ENCODE results near the gene IFT80. TPM values are rescaled to one million over a fixed set of nuclear protein-coding genes. Genes with fewer than 3 reads are reported as not detected.

The IFT80 gene
- total RNA-seq, 2 experiments from 2014 or later = 16.1 to 18.2 TPM

DNA sequence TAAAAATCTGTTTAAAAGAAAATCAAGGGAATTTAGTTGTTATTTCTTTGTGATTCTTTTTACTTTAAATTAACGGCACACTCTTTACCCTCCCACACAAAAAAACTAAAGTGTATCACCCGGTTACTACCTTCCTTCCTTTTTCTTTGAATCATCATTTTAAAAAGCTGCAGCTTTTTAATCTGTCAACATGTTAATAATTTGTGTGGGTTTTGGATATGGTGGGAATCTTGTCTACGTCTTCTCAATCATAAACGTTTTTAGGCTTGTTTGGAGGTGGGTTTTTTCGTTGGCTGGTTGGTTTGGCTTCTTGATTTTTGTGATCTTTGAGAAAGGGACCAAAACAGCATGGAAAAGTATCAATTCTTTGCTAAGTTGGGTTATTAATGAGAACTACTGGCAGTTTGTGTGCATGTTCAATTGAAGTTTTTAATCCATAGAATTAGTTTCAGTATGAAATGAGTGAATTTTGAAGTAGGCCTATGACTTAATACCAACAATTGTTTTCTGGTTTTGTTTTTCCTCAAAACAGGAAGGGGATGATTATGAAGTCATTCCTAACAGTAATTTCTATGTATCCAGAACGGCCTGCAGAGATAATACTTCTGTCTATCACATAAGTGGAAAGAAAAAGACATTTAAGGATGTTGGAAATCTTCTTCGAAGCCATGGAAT, 4.9 kb upstream of the IFT80 start:
- Histone ChIP-seq H3K4me1 (ENCODE audit: insufficient read depth, low read length) (peaks cover 17% of the 10 kb centered on the region), H3K27me3 (ENCODE audit: control insufficient read depth in 1 of 2, insufficient read depth in 2 of 2, low read length in 2 of 2) (peaks cover 0 to 4% of the 10 kb centered on the region in 2 experiments), H3K27ac (ENCODE audit: low read depth in 1 of 2, low read length in 2 of 2) (no peak overlapping the region), H3K36me3 (ENCODE audit: insufficient read depth, low read length) (no peaks in the 10 kb centered on the region), H3K4me3 (ENCODE audit: low read length) (peak overlapping the region; percentile 89), H3K9me3 (ENCODE audit: control insufficient read depth in 1 of 2, insufficient read depth in 1 of 2, low read length in 2 of 2) (no peaks in the 10 kb centered on the region)
- DNase-seq (no peak), ATAC-seq (ENCODE audit: poor library complexity) (no peak)
- no peaks in the 10 kb centered on the region for H3K9me3 Mint-ChIP-seq
- intact Hi-C loops (cut with DNase I, micrococcal nuclease) = loop anchor here (5.0 to 10.0 kb wide), 2 partner anchors 161 to 353 kb away; partner anchors contain the start of genes KPNA4 (in 1 of the 2) and PPM1L (in 1 of the 2)
- H3K4me3 Mint-ChIP-seq = peak overlapping the region; percentile 81
- ChIA-PET CTCF (no interaction called here), POLR2A (no interaction called here)
- peaks cover 54% of the 10 kb centered on the region for H3K36me3 Mint-ChIP-seq (ENCODE audit: low read depth)
- peak overlapping the region; percentile 97 for H3K27ac Mint-ChIP-seq
- peaks cover 29% of the 10 kb centered on the region for H3K27me3 Mint-ChIP-seq
- H3K4me1 Mint-ChIP-seq (ENCODE audit: low read depth) = peaks cover 49% of the 10 kb centered on the region
- TF ChIP-seq, protein P1, sequence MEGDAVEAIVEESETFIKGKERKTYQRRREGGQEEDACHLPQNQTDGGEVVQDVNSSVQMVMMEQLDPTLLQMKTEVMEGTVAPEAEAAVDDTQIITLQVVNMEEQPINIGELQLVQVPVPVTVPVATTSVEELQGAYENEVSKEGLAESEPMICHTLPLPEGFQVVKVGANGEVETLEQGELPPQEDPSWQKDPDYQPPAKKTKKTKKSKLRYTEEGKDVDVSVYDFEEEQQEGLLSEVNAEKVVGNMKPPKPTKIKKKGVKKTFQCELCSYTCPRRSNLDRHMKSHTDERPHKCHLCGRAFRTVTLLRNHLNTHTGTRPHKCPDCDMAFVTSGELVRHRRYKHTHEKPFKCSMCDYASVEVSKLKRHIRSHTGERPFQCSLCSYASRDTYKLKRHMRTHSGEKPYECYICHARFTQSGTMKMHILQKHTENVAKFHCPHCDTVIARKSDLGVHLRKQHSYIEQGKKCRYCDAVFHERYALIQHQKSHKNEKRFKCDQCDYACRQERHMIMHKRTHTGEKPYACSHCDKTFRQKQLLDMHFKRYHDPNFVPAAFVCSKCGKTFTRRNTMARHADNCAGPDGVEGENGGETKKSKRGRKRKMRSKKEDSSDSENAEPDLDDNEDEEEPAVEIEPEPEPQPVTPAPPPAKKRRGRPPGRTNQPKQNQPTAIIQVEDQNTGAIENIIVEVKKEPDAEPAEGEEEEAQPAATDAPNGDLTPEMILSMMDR (IDR thresholded peaks at IDR 0.05) = no peak

DNA sequence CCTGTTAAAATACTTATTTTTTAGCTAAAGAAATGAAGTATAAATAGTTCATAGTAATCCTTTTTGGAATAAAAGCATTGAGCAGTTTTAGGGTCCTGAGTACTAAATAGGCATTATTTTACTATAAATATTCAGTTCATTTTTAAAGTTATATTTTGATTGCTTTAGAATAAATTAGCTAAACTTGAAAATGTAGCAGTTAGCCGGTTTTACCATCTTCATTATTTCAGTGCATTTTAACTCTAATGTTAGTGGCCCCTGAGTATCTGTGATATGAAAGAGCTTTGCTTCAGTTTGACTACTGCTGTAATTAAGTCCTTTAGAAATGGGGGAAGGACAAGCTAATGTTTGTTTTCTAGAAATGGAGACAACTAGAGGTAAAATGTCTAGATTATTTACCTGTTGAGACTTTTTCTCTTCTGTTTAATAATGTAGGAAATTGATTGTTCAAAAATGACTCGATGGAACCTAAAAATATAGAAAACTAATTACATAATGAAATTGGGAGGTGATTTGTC, 4.1 kb upstream of the IFT80 start:
- Mint-ChIP-seq H3K9me3 (no peaks in the 10 kb centered on the region), H3K27me3 (peaks cover 29% of the 10 kb centered on the region), H3K36me3 (ENCODE audit: low read depth) (peaks cover 54% of the 10 kb centered on the region), H3K27ac (peak overlapping the region; percentile 97), H3K4me3 (peak overlapping the region; percentile 90), H3K4me1 (ENCODE audit: low read depth) (peaks cover 54% of the 10 kb centered on the region)
- H3K9me3 ChIP-seq (ENCODE audit: control insufficient read depth in 1 of 2, insufficient read depth in 1 of 2, low read length in 2 of 2) = no peaks in the 10 kb centered on the region
- no peak for ATAC-seq (ENCODE audit: poor library complexity)
- no peak overlapping the region for H3K27ac ChIP-seq (ENCODE audit: low read depth in 1 of 2, low read length in 2 of 2)
- ChIA-PET CTCF (interaction anchor here (0.8 to 2.4 kb wide), 2 partner anchors 10 to 32 kb away, joined by 3 to 15 read pairs; no protein-coding TSS in a partner anchor), POLR2A (interaction anchor here (1.0 kb wide), 1 partner anchor 47 kb away, joined by 4 read pairs; the partner anchor contains the start of gene TRIM59)
- H3K27me3 ChIP-seq (ENCODE audit: control insufficient read depth in 1 of 2, insufficient read depth in 2 of 2, low read length in 2 of 2) = peaks cover 0 to 4% of the 10 kb centered on the region in 2 experiments
- DNase-seq = no peak
- H3K4me3 ChIP-seq (ENCODE audit: low read length) = peak overlapping the region; percentile 89
- H3K36me3 ChIP-seq (ENCODE audit: insufficient read depth, low read length) = no peaks in the 10 kb centered on the region
- intact Hi-C loops (cut with DNase I, micrococcal nuclease) = loop anchor here (5.0 to 10.0 kb wide), 2 partner anchors 162 to 354 kb away; partner anchors contain the start of genes KPNA4 (in 1 of the 2) and PPM1L (in 1 of the 2)
- TF ChIP-seq, protein P1 (IDR thresholded peaks at IDR 0.05) = no peak
- H3K4me1 ChIP-seq (ENCODE audit: insufficient read depth, low read length) = peaks cover 21% of the 10 kb centered on the region

DNA sequence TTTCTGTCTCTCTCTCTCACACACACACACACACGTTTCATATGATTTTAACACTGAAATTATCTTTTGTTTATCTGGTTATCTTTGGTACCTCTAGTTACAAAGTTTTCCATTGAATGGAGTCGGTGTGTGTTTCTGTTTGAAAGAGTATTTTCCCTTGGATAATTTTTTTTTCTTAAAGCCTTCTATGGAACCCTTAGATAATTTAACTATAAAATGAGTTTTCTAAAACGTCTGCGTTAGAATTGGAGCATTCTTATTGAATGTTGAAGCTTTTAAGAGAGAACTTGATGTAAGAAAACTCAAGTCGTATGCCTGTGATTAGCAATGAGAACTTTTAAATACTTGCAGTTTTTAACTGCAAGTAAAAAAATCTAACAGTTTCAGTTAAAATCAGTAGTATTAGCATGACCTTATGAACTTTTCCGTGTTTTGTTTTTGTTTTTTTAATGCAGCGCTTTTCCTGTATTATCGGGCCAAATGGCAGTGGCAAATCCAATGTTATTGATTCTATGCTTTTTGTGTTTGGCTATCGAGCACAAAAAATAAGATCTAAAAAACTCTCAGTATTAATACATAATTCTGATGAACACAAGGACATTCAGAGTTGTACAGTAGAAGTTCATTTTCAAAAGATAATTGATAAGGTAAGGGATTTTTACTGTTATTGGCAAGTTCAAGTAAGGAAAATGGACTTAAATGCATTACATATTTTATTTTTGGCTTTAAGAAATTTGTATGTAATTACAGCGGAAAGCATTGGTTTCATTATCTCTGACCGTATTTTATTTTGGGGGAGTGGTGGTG, 3.4 kb upstream of the IFT80 start:
- Mint-ChIP-seq H3K36me3 (ENCODE audit: low read depth) (peaks cover 53% of the 10 kb centered on the region), H3K4me3 (peak overlapping the region; percentile 90), H3K4me1 (ENCODE audit: low read depth) (peaks cover 56% of the 10 kb centered on the region), H3K27ac (peak overlapping the region; percentile 97), H3K9me3 (no peaks in the 10 kb centered on the region), H3K27me3 (peaks cover 29% of the 10 kb centered on the region)
- ATAC-seq (ENCODE audit: poor library complexity) (no peak), DNase-seq (no peak)
- H3K27me3 ChIP-seq (ENCODE audit: control insufficient read depth in 1 of 2, insufficient read depth in 2 of 2, low read length in 2 of 2) = peaks cover 0 to 4% of the 10 kb centered on the region in 2 experiments
- H3K27ac ChIP-seq (ENCODE audit: low read depth in 1 of 2, low read length in 2 of 2) = no peak overlapping the region
- H3K4me1 ChIP-seq (ENCODE audit: insufficient read depth, low read length) = peaks cover 22% of the 10 kb centered on the region
- ChIA-PET POLR2A (interaction anchor here (1.0 to 1.5 kb wide), 2 partner anchors 47 kb away, joined by 4 to 9 read pairs; partner anchors contain the start of gene TRIM59), CTCF (interaction anchor here (0.8 to 2.4 kb wide), 2 partner anchors 11 to 32 kb away, joined by 3 to 15 read pairs; no protein-coding TSS in a partner anchor)
- intact Hi-C loops (cut with DNase I, micrococcal nuclease) = loop anchor here (5.0 to 10.0 kb wide), 2 partner anchors 162 to 355 kb away; partner anchors contain the start of genes KPNA4 (in 1 of the 2) and PPM1L (in 1 of the 2)
- H3K36me3 ChIP-seq (ENCODE audit: insufficient read depth, low read length) = no peaks in the 10 kb centered on the region
- TF ChIP-seq, protein P1 (IDR thresholded peaks at IDR 0.05) = no peak
- H3K4me3 ChIP-seq (ENCODE audit: low read length) = peak overlapping the region; percentile 89
- H3K9me3 ChIP-seq (ENCODE audit: control insufficient read depth in 1 of 2, insufficient read depth in 1 of 2, low read length in 2 of 2) = no peaks in the 10 kb centered on the region
